Testis (tissue), 3 donors: ENCODE results near the gene BARHL1. TPM values are rescaled to one million over a fixed set of nuclear protein-coding genes. Genes with fewer than 3 reads are reported as not detected.

Experiments used
- DNase-seq: peaks from one replicate; pipeline ENCODE4 v3.0.0-alpha.2; 2019
- H3K27ac ChIP-seq, 2 donors: fragments of 200-600 bp; sonication (generic); one replicate each; pipeline ENCODE4 v1.5.1; 2019
- H3K27me3 ChIP-seq: fragments of 200-600 bp; sonication (generic); one replicate; pipeline ENCODE4 v1.5.1; 2019
- H3K36me3 ChIP-seq: fragments of 200-600 bp; sonication (generic); one replicate; pipeline ENCODE4 v1.5.1; 2017; ENCODE audit warnings: low read depth; ENCODE audit errors: missing control alignments
- H3K4me1 ChIP-seq: fragments of 200-600 bp; sonication (generic); one replicate; pipeline ENCODE4 v1.5.1; 2019
- H3K4me3 ChIP-seq, 2 donors: fragments of 200-600 bp; sonication (generic); one replicate each; pipeline ENCODE4 v1.5.1; 2017 to 2019
- H3K9me3 ChIP-seq: fragments of 200-600 bp; sonication (generic); one replicate; pipeline ENCODE4 v1.5.1; 2017
- CTCF ChIP-seq, 3 experiments: fragments of 450-650 bp in 2 of 3; fragments of 200-600 bp in 1 of 3; sonication (generic) in 1 of 3; IDR thresholded peaks; one replicate each; pipeline ENCODE4 v1.5.1; 2016 to 2019; ENCODE audit warnings: antibody characterized with exemption in 3 of 3, mild to moderate bottlenecking in 2 of 3, moderate library complexity in 1 of 3
- POLR2A ChIP-seq: fragments of 450-650 bp; IDR thresholded peaks from one replicate; pipeline ENCODE4 v1.6.1; 2017; ENCODE audit warnings: antibody characterized with exemption, mild to moderate bottlenecking, moderate library complexity
- WGBS, 2 donors: methylation state at CpG; one replicate each; pipeline ENCODE4 v1.1.5; 2018; 5-methylcytosine and 5-hydroxymethylcytosine counted together
- intact Hi-C: fragments of 100-400 bp; cut with DNase I; formaldehyde crosslinking; loops from one replicate; pipeline ENCODE4 v1.15.1; 2023; ENCODE audit warnings: low total_unique reads
- polyA plus RNA-seq: library from polyadenylated mRNA; stranded (reverse); fragments of 350-450 nt; fragmentation: Illumina TruSeq; extraction: RNeasy Lipid Tissue Mini Kit (QIAGEN cat#74804); gene quantifications from one replicate; pipeline ENCODE4 v1.2.3, GENCODE V29; 2014; ENCODE audit warnings: low read depth, low replicate concordance; ENCODE audit not compliant: insufficient read depth
- total RNA-seq, 2 donors: library from RNA; depleted of rRNA; stranded (reverse); fragments of >200 nt; gene quantifications; one replicate each; pipeline ENCODE4 v1.2.3, GENCODE V29; 2016

Gene BARHL1
- total and polyA plus RNA-seq, 3 donors from 2014 or later: 0.13 to 0.31 TPM; not detected in 1

- TF ChIP-seq CTCF (IDR thresholded peaks at IDR 0.05): no peak
- no peak for TF ChIP-seq POLR2A
- no peaks in the 10 kb centered on the region for H3K36me3 ChIP-seq
- H3K4me3 ChIP-seq: no peak overlapping the region
- no peaks in the 10 kb centered on the region for H3K4me1 ChIP-seq
- no peak for DNase-seq
- H3K9me3 ChIP-seq: no peaks in the 10 kb centered on the region
- WGBS, 2 donors: 83 to 94% methylated on average over 11 to 12 of the region's 12 CpGs
- intact Hi-C loops: no loop called here
- H3K27me3 ChIP-seq: no peaks in the 10 kb centered on the region
- no peak overlapping the region for H3K27ac ChIP-seq
Observed at GRCh38 chr9:132600326-132600984, 18.0 kb downstream of the BARHL1 start.

- no peak for TF ChIP-seq POLR2A
- TF ChIP-seq CTCF (IDR thresholded peaks at IDR 0.05): no peak
- Histone ChIP-seq H3K9me3 (no peaks in the 10 kb centered on the region), H3K27ac (no peak overlapping the region), H3K4me3 (no peak overlapping the region), H3K36me3 (no peaks in the 10 kb centered on the region), H3K4me1 (no peaks in the 10 kb centered on the region), H3K27me3 (no peaks in the 10 kb centered on the region)
- WGBS, 2 donors: 86 to 87% methylated on average over 3 of the region's 3 CpGs
- intact Hi-C loops: no loop called here
- DNase-seq: no peak
Observed at GRCh38 chr9:132602207-132602606, 19.8 kb downstream of the BARHL1 start.

- Histone ChIP-seq H3K36me3 (no peaks in the 10 kb centered on the region), H3K27me3 (no peaks in the 10 kb centered on the region), H3K27ac (no peak overlapping the region), H3K4me3 (no peak overlapping the region), H3K9me3 (no peaks in the 10 kb centered on the region), H3K4me1 (no peaks in the 10 kb centered on the region)
- intact Hi-C loops: no loop called here
- 93% methylated on average over 6 of the region's 6 CpGs for WGBS, 2 donors
- no peak for DNase-seq
- TF ChIP-seq CTCF (IDR thresholded peaks at IDR 0.05) (no peak), POLR2A (no peak)
Observed at GRCh38 chr9:132605387-132605786, 23.0 kb downstream of the BARHL1 start.

GRCh38 chr9:132606066-132606465 lies 23.7 kb downstream of the BARHL1 start:
- TF ChIP-seq POLR2A (no peak), CTCF (IDR thresholded peaks at IDR 0.05) (no peak)
- DNase-seq: no peak
- H3K27ac ChIP-seq: no peak overlapping the region
- H3K27me3 ChIP-seq: no peaks in the 10 kb centered on the region
- no peaks in the 10 kb centered on the region for H3K9me3 ChIP-seq
- intact Hi-C loops: no loop called here
- 73 to 80% methylated on average over 6 of the region's 6 CpGs for WGBS, 2 donors
- H3K4me3 ChIP-seq: no peak overlapping the region
- no peaks in the 10 kb centered on the region for H3K36me3 ChIP-seq
- no peaks in the 10 kb centered on the region for H3K4me1 ChIP-seq

- intact Hi-C loops: no loop called here
- TF ChIP-seq CTCF (IDR thresholded peaks at IDR 0.05) (no peak), POLR2A (no peak)
- H3K4me3 ChIP-seq: no peak overlapping the region
Observed at GRCh38 chr9:132609184-132609583, 26.8 kb downstream of the BARHL1 start.

More at GRCh38 chr9:132609184-132609583, 26.8 kb downstream of the BARHL1 start:
- Histone ChIP-seq H3K27ac (no peak overlapping the region), H3K9me3 (no peaks in the 10 kb centered on the region), H3K36me3 (no peaks in the 10 kb centered on the region), H3K4me1 (no peaks in the 10 kb centered on the region), H3K27me3 (no peaks in the 10 kb centered on the region)
- 89 to 94% methylated on average over 9 of the region's 9 CpGs for WGBS, 2 donors
- no peak for DNase-seq
